Liver (tissue), 3 donors: ENCODE data around the gene CHRD.

ENCODE experiments used
- CTCF ChIP-seq: fragments of 150-350 bp; IDR thresholded peaks from 2 replicates; pipeline ENCODE4 v1.5.1; 2017; ENCODE audit warnings: improper control_type of control experiment, low read depth, low read length; ENCODE audit not compliant: missing input control
- RAD21 ChIP-seq, 2 donors: IDR thresholded peaks; 2 replicates each; pipeline ENCODE4 v1.6.1; 2016; ENCODE audit warnings: antibody characterized with exemption in 2 of 2, mild to moderate bottlenecking in 2 of 2
- donor health status: healthy.
- donor health status: healthy.

- TF ChIP-seq CTCF (no peak), RAD21 (IDR thresholded peaks at IDR 0.05) (no peak)
Observed at GRCh38 chr3:184347321-184348056, 32.4 kb upstream of the CHRD start.
